Testis (tissue), 2 donors: ENCODE data around the gene GOSR1.

Experiments
- CTCF ChIP-seq, 3 experiments: fragments of 450-650 bp in 2 of 3; fragments of 200-600 bp in 1 of 3; sonication (generic) in 1 of 3; IDR thresholded peaks; one replicate each; pipeline ENCODE4 v1.5.1; 2016 to 2019; ENCODE audit warnings: antibody characterized with exemption in 3 of 3, mild to moderate bottlenecking in 2 of 3, moderate library complexity in 1 of 3
- POLR2A ChIP-seq: fragments of 450-650 bp; IDR thresholded peaks from one replicate; pipeline ENCODE4 v1.6.1; 2017; ENCODE audit warnings: antibody characterized with exemption, mild to moderate bottlenecking, moderate library complexity

GRCh38 chr17:30433514-30433913 lies 43.7 kb upstream of the GOSR1 start:
- TF ChIP-seq POLR2A (no peak), CTCF (IDR thresholded peaks at IDR 0.05) (no peak)
